ENCODE measurements around the gene KHK.

The KHK gene

GRCh38 chr2:27086724-27087593, at the start of gene KHK:
TSS of gene KHK (plus strand) at chr2:27086772. CDS start at chr2:27087260, 488 bp downstream.
- no peak for TF ChIP-seq CTCF (IDR thresholded peaks at IDR 0.05; ENCODE audit: low read depth, low read length, missing control alignments)
- peak within 1 kb of the TSS; percentile 60 for H3K4me3 ChIP-seq (replicated peaks; ENCODE audit: low read depth, low read length)
- no peak for DNase-seq (ENCODE audit: extremely low read depth, low read depth)

GRCh38 chr2:27038012-27038411, 48.6 kb upstream of the KHK start:
- no peak for DNase-seq (ENCODE audit: extremely low read depth, low read depth)
- no peak overlapping the region for H3K4me3 ChIP-seq (replicated peaks; ENCODE audit: low read depth, low read length)
- TF ChIP-seq CTCF (IDR thresholded peaks at IDR 0.05; ENCODE audit: low read depth, low read length, missing control alignments): no peak

- no peak for TF ChIP-seq CTCF (IDR thresholded peaks at IDR 0.05; ENCODE audit: low read depth, low read length, missing control alignments)
- H3K4me3 ChIP-seq (replicated peaks; ENCODE audit: low read depth, low read length): no peak overlapping the region
- DNase-seq (ENCODE audit: extremely low read depth, low read depth): no peak
Observed at GRCh38 chr2:27038631-27039339, 47.8 kb upstream of the KHK start.

GRCh38 chr2:27039426-27039825, 47.1 kb upstream of the KHK start:
- H3K4me3 ChIP-seq (replicated peaks; ENCODE audit: low read depth, low read length): no peak overlapping the region
- no peak for TF ChIP-seq CTCF (IDR thresholded peaks at IDR 0.05; ENCODE audit: low read depth, low read length, missing control alignments)
- no peak for DNase-seq (ENCODE audit: extremely low read depth, low read depth)

- no peak for TF ChIP-seq CTCF (IDR thresholded peaks at IDR 0.05; ENCODE audit: low read depth, low read length, missing control alignments)
- no peak overlapping the region for H3K4me3 ChIP-seq (replicated peaks; ENCODE audit: low read depth, low read length)
- no peak for DNase-seq (ENCODE audit: extremely low read depth, low read depth)
Observed at GRCh38 chr2:27039871-27040270, 46.7 kb upstream of the KHK start.

GRCh38 chr2:27040282-27040681, 46.3 kb upstream of the KHK start:
- TF ChIP-seq CTCF (IDR thresholded peaks at IDR 0.05; ENCODE audit: low read depth, low read length, missing control alignments): no peak
- DNase-seq (ENCODE audit: extremely low read depth, low read depth): no peak
- no peak overlapping the region for H3K4me3 ChIP-seq (replicated peaks; ENCODE audit: low read depth, low read length)
